ENCODE data around the gene MFAP5. TPM values are rescaled to one million over a fixed set of nuclear protein-coding genes. Genes with fewer than 3 reads are reported as not detected.
A peak's percentile ranks its signal among the peaks of the same experiment; 100 is the strongest.

MFAP5 gene
- polyA plus RNA-seq = 7.6 TPM
- long read RNA-seq, donor 1, partial matches to known transcripts = 0 of 3 reads
- long read RNA-seq, donor 1, other reads (novel, unspliced or antisense) = 0 of 3 reads
- long read RNA-seq, donor 2 = 0 reads
- long read RNA-seq, donor 3 = 0 reads
- long read RNA-seq, donor 4 = 0 reads
- long read RNA-seq, donor 5, partial matches to known transcripts = 0 of 5 reads
- long read RNA-seq, donor 5, other reads (novel, unspliced or antisense) = 0 of 5 reads
- long read RNA-seq, donor 6, transcript MFAP5-201 (10 exons, 2,845 nt) = major isoform, 6 of 11 reads
- long read RNA-seq, donor 6, partial matches to known transcripts = 5 of 11 reads
- long read RNA-seq, donor 6, other reads (novel, unspliced or antisense) = 0 of 11 reads
- long read RNA-seq, donor 7, partial matches to known transcripts = 0 of 2 reads
- long read RNA-seq, donor 7, other reads (novel, unspliced or antisense) = 0 of 2 reads
- long read RNA-seq, donor 8, partial matches to known transcripts = 5 of 8 reads
- long read RNA-seq, donor 8, other reads (novel, unspliced or antisense) = 0 of 8 reads
- long read RNA-seq, donor 9, partial matches to known transcripts = 0 of 1 reads
- long read RNA-seq, donor 9, other reads (novel, unspliced or antisense) = 0 of 1 reads
- long read RNA-seq, donor 10, partial matches to known transcripts = 0 of 1 reads
- long read RNA-seq, donor 10, other reads (novel, unspliced or antisense) = 0 of 1 reads
- long read RNA-seq, donor 11 = 0 reads

- no peaks in the 10 kb centered on the region for H3K36me3 ChIP-seq (ENCODE audit: control insufficient read depth, insufficient read depth, low read length)
- WGBS (ENCODE audit: insufficient coverage, low lambda C conversion rate) = no CpG with 5 or more reads among the region's 6 CpGs
- H3K4me3 ChIP-seq (ENCODE audit: low read length) = no peak within 1 kb of the TSS
- H3K4me1 ChIP-seq (ENCODE audit: control insufficient read depth, insufficient read depth, low read length) = no peaks in the 10 kb centered on the region
- no peaks in the 10 kb centered on the region for H3K9me3 ChIP-seq (ENCODE audit: control insufficient read depth, low read depth, low read length)
- peaks cover 2% of the 10 kb centered on the region for H3K27me3 ChIP-seq (ENCODE audit: control insufficient read depth, insufficient read depth, low read length)
- DNase-seq = no peak
- H3K27ac ChIP-seq (ENCODE audit: low read length) = no peak within 1 kb of the TSS
Measured at GRCh38 chr12:8662593-8662992, at the start of gene MFAP5. TSS of gene MFAP5 (minus strand) at chr12:8662826. CDS start at chr12:8662104, 722 bp downstream.

GRCh38 chr12:8709124-8709830, 46.7 kb upstream of the MFAP5 start:
- no CpG with 5 or more reads among the region's 6 CpGs for WGBS (ENCODE audit: insufficient coverage, low lambda C conversion rate)

GRCh38 chr12:8702159-8702558, 39.5 kb upstream of the MFAP5 start:
- Histone ChIP-seq H3K36me3 (ENCODE audit: control insufficient read depth, insufficient read depth, low read length) (no peaks in the 10 kb centered on the region), H3K27ac (ENCODE audit: low read length) (no peak overlapping the region), H3K4me3 (ENCODE audit: low read length) (no peak overlapping the region), H3K4me1 (ENCODE audit: control insufficient read depth, insufficient read depth, low read length) (no peaks in the 10 kb centered on the region), H3K27me3 (ENCODE audit: control insufficient read depth, insufficient read depth, low read length) (no peaks in the 10 kb centered on the region), H3K9me3 (ENCODE audit: control insufficient read depth, low read depth, low read length) (peaks cover 5% of the 10 kb centered on the region)
- no peak for DNase-seq
- 83% methylated on average over 4 of the region's 4 CpGs for WGBS (ENCODE audit: insufficient coverage, low lambda C conversion rate)

More at GRCh38 chr12:8709124-8709830, 46.7 kb upstream of the MFAP5 start:
- Histone ChIP-seq H3K27ac (ENCODE audit: low read length) (no peak overlapping the region), H3K4me1 (ENCODE audit: control insufficient read depth, insufficient read depth, low read length) (no peaks in the 10 kb centered on the region), H3K4me3 (ENCODE audit: low read length) (no peak overlapping the region), H3K9me3 (ENCODE audit: control insufficient read depth, low read depth, low read length) (no peaks in the 10 kb centered on the region), H3K27me3 (ENCODE audit: control insufficient read depth, insufficient read depth, low read length) (no peaks in the 10 kb centered on the region), H3K36me3 (ENCODE audit: control insufficient read depth, insufficient read depth, low read length) (no peaks in the 10 kb centered on the region)
- DNase-seq = peak in 1 of 2 donors; percentile 66

- no peaks in the 10 kb centered on the region for H3K27me3 ChIP-seq (ENCODE audit: control insufficient read depth, insufficient read depth, low read length)
- H3K9me3 ChIP-seq (ENCODE audit: control insufficient read depth, low read depth, low read length) = peaks cover 5% of the 10 kb centered on the region
- H3K27ac ChIP-seq (ENCODE audit: low read length) = no peak overlapping the region
- no peak overlapping the region for H3K4me3 ChIP-seq (ENCODE audit: low read length)
- H3K36me3 ChIP-seq (ENCODE audit: control insufficient read depth, insufficient read depth, low read length) = no peaks in the 10 kb centered on the region
- 93% methylated on average over 4 of the region's 6 CpGs for WGBS (ENCODE audit: insufficient coverage, low lambda C conversion rate)
- no peaks in the 10 kb centered on the region for H3K4me1 ChIP-seq (ENCODE audit: control insufficient read depth, insufficient read depth, low read length)
- DNase-seq = no peak
Measured at GRCh38 chr12:8701046-8701660, 38.5 kb upstream of the MFAP5 start.

GRCh38 chr12:8699714-8700113, 37.1 kb upstream of the MFAP5 start:
- WGBS (ENCODE audit: insufficient coverage, low lambda C conversion rate) = 19% methylated on average over 2 of the region's 4 CpGs
- Histone ChIP-seq H3K27ac (ENCODE audit: low read length) (no peak overlapping the region), H3K4me3 (ENCODE audit: low read length) (no peak overlapping the region), H3K27me3 (ENCODE audit: control insufficient read depth, insufficient read depth, low read length) (no peaks in the 10 kb centered on the region), H3K9me3 (ENCODE audit: control insufficient read depth, low read depth, low read length) (peaks cover 5% of the 10 kb centered on the region), H3K4me1 (ENCODE audit: control insufficient read depth, insufficient read depth, low read length) (no peaks in the 10 kb centered on the region), H3K36me3 (ENCODE audit: control insufficient read depth, insufficient read depth, low read length) (no peaks in the 10 kb centered on the region)
- no peak for DNase-seq

- no peaks in the 10 kb centered on the region for H3K27me3 ChIP-seq (ENCODE audit: control insufficient read depth, insufficient read depth, low read length)
- WGBS (ENCODE audit: insufficient coverage, low lambda C conversion rate) = no CpG with 5 or more reads among the region's 2 CpGs
- no peak overlapping the region for H3K27ac ChIP-seq (ENCODE audit: low read length)
- H3K4me1 ChIP-seq (ENCODE audit: control insufficient read depth, insufficient read depth, low read length) = no peaks in the 10 kb centered on the region
- no peaks in the 10 kb centered on the region for H3K36me3 ChIP-seq (ENCODE audit: control insufficient read depth, insufficient read depth, low read length)
- peak overlapping the region; percentile 93 for H3K4me3 ChIP-seq (ENCODE audit: low read length)
- H3K9me3 ChIP-seq (ENCODE audit: control insufficient read depth, low read depth, low read length) = peaks cover 5% of the 10 kb centered on the region
- DNase-seq = peak in 1 of 2 donors; percentile 26
Measured at GRCh38 chr12:8698879-8699278, 36.3 kb upstream of the MFAP5 start.

GRCh38 chr12:8698132-8698851, 35.7 kb upstream of the MFAP5 start:
- H3K4me1 ChIP-seq (ENCODE audit: control insufficient read depth, insufficient read depth, low read length) = no peaks in the 10 kb centered on the region
- peak overlapping the region; percentile 93 for H3K4me3 ChIP-seq (ENCODE audit: low read length)
- H3K27ac ChIP-seq (ENCODE audit: low read length) = peak overlapping the region; percentile 92
- peak; percentile 45 to 73 for DNase-seq
- no peaks in the 10 kb centered on the region for H3K36me3 ChIP-seq (ENCODE audit: control insufficient read depth, insufficient read depth, low read length)
- H3K27me3 ChIP-seq (ENCODE audit: control insufficient read depth, insufficient read depth, low read length) = no peaks in the 10 kb centered on the region
- WGBS (ENCODE audit: insufficient coverage, low lambda C conversion rate) = no CpG with 5 or more reads among the region's 85 CpGs
- peaks cover 5% of the 10 kb centered on the region for H3K9me3 ChIP-seq (ENCODE audit: control insufficient read depth, low read depth, low read length)

GRCh38 chr12:8697476-8698131, 35.0 kb upstream of the MFAP5 start, which contains the start of gene RIMKLB:
TSS of gene RIMKLB (plus strand) at chr12:8697991. CDS start at chr12:8713867, 15,876 bp downstream.
- no CpG with 5 or more reads among the region's 88 CpGs for WGBS (ENCODE audit: insufficient coverage, low lambda C conversion rate)
- Histone ChIP-seq H3K27ac (ENCODE audit: low read length) (peak within 1 kb of the TSS; percentile 96), H3K4me3 (ENCODE audit: low read length) (peak within 1 kb of the TSS; percentile 93), H3K27me3 (ENCODE audit: control insufficient read depth, insufficient read depth, low read length) (no peaks in the 10 kb centered on the region), H3K9me3 (ENCODE audit: control insufficient read depth, low read depth, low read length) (peaks cover 5% of the 10 kb centered on the region), H3K4me1 (ENCODE audit: control insufficient read depth, insufficient read depth, low read length) (peaks cover 4% of the 10 kb centered on the region), H3K36me3 (ENCODE audit: control insufficient read depth, insufficient read depth, low read length) (no peaks in the 10 kb centered on the region)
- peak; percentile 76 to 89 for DNase-seq

GRCh38 chr12:8697120-8697475, 34.5 kb upstream of the MFAP5 start:
- H3K4me3 ChIP-seq (ENCODE audit: low read length) = peak overlapping the region; percentile 81
- peak overlapping the region; percentile 96 for H3K27ac ChIP-seq (ENCODE audit: low read length)
- H3K27me3 ChIP-seq (ENCODE audit: control insufficient read depth, insufficient read depth, low read length) = no peaks in the 10 kb centered on the region
- WGBS (ENCODE audit: insufficient coverage, low lambda C conversion rate) = 20% methylated on average over 1 of the region's 21 CpGs
- DNase-seq = peak; percentile 16 to 75
- H3K36me3 ChIP-seq (ENCODE audit: control insufficient read depth, insufficient read depth, low read length) = no peaks in the 10 kb centered on the region
- H3K4me1 ChIP-seq (ENCODE audit: control insufficient read depth, insufficient read depth, low read length) = peaks cover 9% of the 10 kb centered on the region
- H3K9me3 ChIP-seq (ENCODE audit: control insufficient read depth, low read depth, low read length) = peaks cover 5% of the 10 kb centered on the region
